Liver (tissue), 9 donors: ENCODE results near the gene ZNF518A. TPM values are rescaled to one million over a fixed set of nuclear protein-coding genes. Genes with fewer than 3 reads are reported as not detected.

Experiments used
- DNase-seq: peaks from one replicate; pipeline ENCODE4 v3.0.0-alpha.2; 2017; ENCODE audit warnings: low spot score
- H3K27ac ChIP-seq, 2 donors: one replicate each; pipeline ENCODE4 v1.7.0; 2013; ENCODE audit warnings: inconsistent platforms in 2 of 2, low read length in 2 of 2, control low read depth in 1 of 2, low read depth in 1 of 2, mild to moderate bottlenecking in 1 of 2
- H3K27me3 ChIP-seq, 4 donors: one replicate each; pipeline versions ENCODE4 v1.6.1 to v1.7.0; 2013; ENCODE audit warnings: low read length in 3 of 4, inconsistent platforms in 1 of 4, mild to moderate bottlenecking in 1 of 4, moderate library complexity in 1 of 4; ENCODE audit not compliant: control insufficient read depth in 4 of 4, insufficient read depth in 4 of 4
- H3K36me3 ChIP-seq, 4 donors: one replicate each; pipeline versions ENCODE4 v1.6.1 to v1.7.0; 2013; ENCODE audit warnings: low read length in 3 of 4, mild to moderate bottlenecking in 3 of 4, low read depth in 1 of 4, moderate library complexity in 1 of 4; ENCODE audit not compliant: control insufficient read depth in 4 of 4, insufficient read depth in 3 of 4
- H3K4me1 ChIP-seq, 4 donors: one replicate each; pipeline versions ENCODE4 v1.6.1 to v1.7.0; 2013; ENCODE audit warnings: low read length in 3 of 4, mild to moderate bottlenecking in 3 of 4, moderate library complexity in 1 of 4; ENCODE audit not compliant: control insufficient read depth in 4 of 4, insufficient read depth in 4 of 4
- H3K4me3 ChIP-seq, 3 donors: one replicate each; pipeline versions ENCODE4 v1.6.1 to v1.7.0; 2013; ENCODE audit warnings: low read length in 3 of 3, control low read depth in 1 of 3, low read depth in 1 of 3, mild to moderate bottlenecking in 1 of 3
- H3K9ac ChIP-seq, 2 donors: one replicate each; pipeline ENCODE4 v1.7.0; 2013; ENCODE audit warnings: low read length in 2 of 2, mild to moderate bottlenecking in 2 of 2, moderate library complexity in 2 of 2, control low read depth in 1 of 2, low read depth in 1 of 2
- H3K9me3 ChIP-seq, 4 donors: one replicate each; pipeline versions ENCODE4 v1.6.1 to v1.7.0; 2013; ENCODE audit warnings: low read length in 3 of 4; ENCODE audit not compliant: control insufficient read depth in 4 of 4
- EGR1 ChIP-seq, 2 donors: IDR thresholded peaks; 2 replicates each; pipeline ENCODE4 v1.6.1; 2016 to 2018; ENCODE audit warnings: antibody characterized with exemption in 2 of 2, low read depth in 2 of 2
- FOXA1 ChIP-seq: IDR thresholded peaks from 2 replicates; pipeline ENCODE4 v1.6.1; 2016; ENCODE audit warnings: antibody characterized with exemption
- FOXA2 ChIP-seq: IDR thresholded peaks from 2 replicates; pipeline ENCODE4 v1.6.1; 2016; ENCODE audit warnings: antibody characterized with exemption
- GABPA ChIP-seq, 2 donors: IDR thresholded peaks in 1 of 2; conservative IDR thresholded peaks in 1 of 2; 2 replicates each; pipeline ENCODE4 v1.6.1; 2016; ENCODE audit warnings: antibody characterized with exemption in 2 of 2, mild to moderate bottlenecking in 1 of 2, moderate library complexity in 1 of 2
- HNF4A ChIP-seq, 2 donors: conservative IDR thresholded peaks; 2 replicates each; pipeline ENCODE4 v1.6.1; 2016; ENCODE audit warnings: antibody characterized with exemption in 2 of 2, mild to moderate bottlenecking in 2 of 2
- HNF4G ChIP-seq: IDR thresholded peaks from 2 replicates; pipeline ENCODE4 v1.6.1; 2016; ENCODE audit warnings: antibody characterized with exemption
- NR2F2 ChIP-seq: IDR thresholded peaks from 2 replicates; pipeline ENCODE4 v1.6.1; 2016; ENCODE audit warnings: antibody characterized with exemption
- RAD21 ChIP-seq, 2 donors: IDR thresholded peaks; 2 replicates each; pipeline ENCODE4 v1.6.1; 2016; ENCODE audit warnings: antibody characterized with exemption in 2 of 2, mild to moderate bottlenecking in 2 of 2
- RXRA ChIP-seq, 2 donors: IDR thresholded peaks; 2 replicates each; pipeline ENCODE4 v1.6.1; 2017 to 2018; ENCODE audit warnings: antibody characterized with exemption in 2 of 2, mild to moderate bottlenecking in 1 of 2
- SP1 ChIP-seq: IDR thresholded peaks from 2 replicates; pipeline ENCODE4 v1.6.1; 2018; ENCODE audit warnings: antibody characterized with exemption, mild to moderate bottlenecking
- TAF1 ChIP-seq: conservative IDR thresholded peaks from 2 replicates; pipeline ENCODE4 v1.6.1; 2016; ENCODE audit warnings: antibody characterized with exemption, mild to moderate bottlenecking
- YY1 ChIP-seq: IDR thresholded peaks from 2 replicates; pipeline ENCODE4 v1.6.1; 2016; ENCODE audit warnings: antibody characterized with exemption, mild to moderate bottlenecking
- ZBTB33 ChIP-seq: IDR thresholded peaks from 2 replicates; pipeline ENCODE4 v1.6.1; 2016; ENCODE audit warnings: antibody characterized with exemption
- WGBS: extraction: QIAGEN DNeasy Blood & Tissue Kit; methylation state at CpG from one replicate; pipeline ENCODE4 v1.1.7; 2013; 5-methylcytosine and 5-hydroxymethylcytosine counted together
- polyA plus RNA-seq, 2 donors: library from polyadenylated mRNA; stranded (reverse) in 1 of 2; unstranded in 1 of 2; fragments of 200-250 nt in 1 of 2; fragments of >200 nt in 1 of 2; fragmentation: Nextera tagmentation in 1 of 2; extraction: Ambion mirVana in 1 of 2; gene quantifications; one replicate each; pipeline versions ENCODE4 v1.2.1 to v1.2.3, GENCODE V29; 2013 to 2015
- total RNA-seq, 2 donors: library from RNA; depleted of rRNA; stranded (reverse); fragments of >200 nt; gene quantifications; one replicate each; pipeline ENCODE4 v1.2.3, GENCODE V29; 2014
- TF ChIP-seq, protein P1 (sequence below): fragments of 150-350 bp; IDR thresholded peaks from 2 replicates; pipeline ENCODE4 v1.5.1; 2017; ENCODE audit warnings: improper control_type of control experiment, low read depth, low read length; ENCODE audit not compliant: missing input control
- TF ChIP-seq, protein P2 (sequence below): IDR thresholded peaks from 2 replicates; pipeline ENCODE4 v1.6.1; 2016; ENCODE audit warnings: antibody characterized with exemption
- TF ChIP-seq, protein P3 (sequence below): IDR thresholded peaks from 2 replicates; pipeline ENCODE4 v1.6.1; 2016; ENCODE audit warnings: antibody characterized with exemption
- donor health status: healthy.
- donor health status: healthy.
- donor health status: healthy.
- donor health status: healthy.
- donor health status: healthy.

Gene ZNF518A
- total and polyA plus RNA-seq, 4 donors = 1.8 to 23.0 (median 13.6) TPM

GRCh38 chr10:96122824-96123223 lies 7.3 kb upstream of the ZNF518A start:
- H3K36me3 ChIP-seq = no peaks in the 10 kb centered on the region
- no peaks in the 10 kb centered on the region for H3K9me3 ChIP-seq
- H3K4me1 ChIP-seq = no peaks in the 10 kb centered on the region
- H3K9ac ChIP-seq = no peak overlapping the region
- peaks cover 2 to 9% (median 3%) of the 10 kb centered on the region in 4 donors for H3K27me3 ChIP-seq
- H3K4me3 ChIP-seq = no peak overlapping the region
- no peak overlapping the region for H3K27ac ChIP-seq
- DNase-seq = no peak
- TF ChIP-seq EGR1 (IDR thresholded peaks at IDR 0.05; ENCODE audit: low read depth in 2 of 2) (no peak), NR2F2 (no peak), TAF1 (no peak), RXRA (IDR thresholded peaks at IDR 0.05) (no peak), FOXA2 (no peak), YY1 (no peak), HNF4G (no peak), RAD21 (IDR thresholded peaks at IDR 0.05) (no peak)
- TF ChIP-seq, protein P1, sequence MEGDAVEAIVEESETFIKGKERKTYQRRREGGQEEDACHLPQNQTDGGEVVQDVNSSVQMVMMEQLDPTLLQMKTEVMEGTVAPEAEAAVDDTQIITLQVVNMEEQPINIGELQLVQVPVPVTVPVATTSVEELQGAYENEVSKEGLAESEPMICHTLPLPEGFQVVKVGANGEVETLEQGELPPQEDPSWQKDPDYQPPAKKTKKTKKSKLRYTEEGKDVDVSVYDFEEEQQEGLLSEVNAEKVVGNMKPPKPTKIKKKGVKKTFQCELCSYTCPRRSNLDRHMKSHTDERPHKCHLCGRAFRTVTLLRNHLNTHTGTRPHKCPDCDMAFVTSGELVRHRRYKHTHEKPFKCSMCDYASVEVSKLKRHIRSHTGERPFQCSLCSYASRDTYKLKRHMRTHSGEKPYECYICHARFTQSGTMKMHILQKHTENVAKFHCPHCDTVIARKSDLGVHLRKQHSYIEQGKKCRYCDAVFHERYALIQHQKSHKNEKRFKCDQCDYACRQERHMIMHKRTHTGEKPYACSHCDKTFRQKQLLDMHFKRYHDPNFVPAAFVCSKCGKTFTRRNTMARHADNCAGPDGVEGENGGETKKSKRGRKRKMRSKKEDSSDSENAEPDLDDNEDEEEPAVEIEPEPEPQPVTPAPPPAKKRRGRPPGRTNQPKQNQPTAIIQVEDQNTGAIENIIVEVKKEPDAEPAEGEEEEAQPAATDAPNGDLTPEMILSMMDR = no peak
- TF ChIP-seq, protein P2, sequence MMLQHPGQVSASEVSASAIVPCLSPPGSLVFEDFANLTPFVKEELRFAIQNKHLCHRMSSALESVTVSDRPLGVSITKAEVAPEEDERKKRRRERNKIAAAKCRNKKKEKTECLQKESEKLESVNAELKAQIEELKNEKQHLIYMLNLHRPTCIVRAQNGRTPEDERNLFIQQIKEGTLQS = no peak

DNA sequence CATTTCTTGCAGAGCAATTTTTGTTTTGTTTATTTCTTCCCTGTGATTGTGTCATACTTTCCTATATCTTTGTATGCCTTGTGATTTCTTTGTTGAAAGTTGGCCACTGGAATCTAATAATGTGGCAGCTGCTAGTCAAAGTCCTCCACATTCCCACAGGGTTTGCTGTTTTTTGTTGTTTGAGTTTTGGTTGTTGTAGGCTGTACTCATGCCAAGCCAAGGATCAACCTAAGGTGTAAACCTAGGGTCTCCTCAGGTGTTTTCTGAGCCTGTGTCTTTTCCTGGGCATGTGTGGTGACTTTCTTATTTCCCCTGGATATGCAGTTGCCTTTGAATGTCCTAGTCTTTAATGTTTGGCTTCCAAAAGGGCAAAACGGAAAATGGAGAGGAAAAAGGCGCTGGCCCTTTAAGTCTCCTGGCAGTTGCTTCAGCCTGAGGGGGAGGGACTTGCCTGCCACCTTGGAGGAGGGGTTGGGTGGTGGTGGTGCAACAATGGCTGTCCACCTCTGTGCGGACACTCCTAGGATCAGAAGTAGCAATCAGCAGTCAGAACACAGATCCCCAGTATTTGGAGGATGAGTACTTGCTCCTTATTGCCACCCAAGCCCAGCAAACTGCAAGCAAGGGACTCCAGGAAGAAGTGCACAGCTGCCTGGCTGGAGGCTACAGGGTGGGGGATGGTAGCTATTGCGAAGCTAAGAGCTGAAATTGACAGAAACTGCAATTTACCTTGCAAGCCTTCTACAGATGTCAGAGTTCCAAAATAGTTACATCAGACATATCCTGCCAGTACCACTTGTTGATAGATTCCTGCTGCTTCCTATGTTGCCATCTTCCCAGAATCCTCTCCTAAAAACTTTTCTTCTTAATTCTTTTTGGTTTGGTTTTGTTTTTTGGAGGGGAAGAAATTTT lies 5.6 kb upstream of the ZNF518A start:
- peaks cover 0 to 9% (median 3%) of the 10 kb centered on the region in 4 donors for H3K27me3 ChIP-seq
- WGBS = 12% methylated on average over 4 of the region's 4 CpGs
- peak; percentile 59 for DNase-seq
- peak overlapping the region in 2 of 3 donors; percentile 12 to 13 for H3K4me3 ChIP-seq
- no peaks in the 10 kb centered on the region for H3K36me3 ChIP-seq
- H3K9me3 ChIP-seq = peaks cover 0 to 7% (median under 1%) of the 10 kb centered on the region in 4 donors
- H3K27ac ChIP-seq = no peak overlapping the region
- no peak for TF ChIP-seq ZBTB33
- TF ChIP-seq HNF4A (conservative IDR thresholded peaks at IDR 0.05) = no peak
- no peak for TF ChIP-seq RAD21 (IDR thresholded peaks at IDR 0.05)
- peak in 1 of 2 donors; percentile 38 for TF ChIP-seq GABPA (IDR thresholded peaks at IDR 0.05 in 1 of 2, conservative IDR thresholded peaks at IDR 0.05 in 1 of 2)
- TF ChIP-seq, protein P1 = no peak
- TF ChIP-seq SP1 = peak; percentile 32
- peak; percentile 48 for TF ChIP-seq YY1
- no peak for TF ChIP-seq RXRA (IDR thresholded peaks at IDR 0.05)
- TF ChIP-seq, protein P2 = no peak
- TF ChIP-seq, protein P3, sequence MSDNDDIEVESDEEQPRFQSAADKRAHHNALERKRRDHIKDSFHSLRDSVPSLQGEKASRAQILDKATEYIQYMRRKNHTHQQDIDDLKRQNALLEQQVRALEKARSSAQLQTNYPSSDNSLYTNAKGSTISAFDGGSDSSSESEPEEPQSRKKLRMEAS = peak; percentile 17
- no peak for TF ChIP-seq FOXA1
- no peak overlapping the region for H3K9ac ChIP-seq
- peaks cover 0 to 4% (median 2%) of the 10 kb centered on the region in 4 donors for H3K4me1 ChIP-seq
